Hippocampal formation (tissue), 2 donors: ENCODE results near the gene VSIG10L2.
A peak's percentile ranks its signal among the peaks of the same experiment; 100 is the strongest.
"Not testable (repeated sequence)": the region's sequence is repeated elsewhere in the genome, so short reads cannot be mapped to it uniquely, and the experiment has no call there.

Experiments
- DNase-seq, 2 donors: peaks; one replicate each; lab custom pipeline; 2025; lab: John Stamatoyannopoulos, UW

The VSIG10L2 gene

GRCh38 chr11:125945797-125946520 is at the start of gene VSIG10L2:
TSS of gene VSIG10L2 (plus strand) at chr11:125946044. CDS start at chr11:125946056, 12 bp downstream.
- DNase-seq: no peak

GRCh38 chr11:125901872-125902271 is 44.0 kb upstream of the VSIG10L2 start:
- no peak for DNase-seq

DNA sequence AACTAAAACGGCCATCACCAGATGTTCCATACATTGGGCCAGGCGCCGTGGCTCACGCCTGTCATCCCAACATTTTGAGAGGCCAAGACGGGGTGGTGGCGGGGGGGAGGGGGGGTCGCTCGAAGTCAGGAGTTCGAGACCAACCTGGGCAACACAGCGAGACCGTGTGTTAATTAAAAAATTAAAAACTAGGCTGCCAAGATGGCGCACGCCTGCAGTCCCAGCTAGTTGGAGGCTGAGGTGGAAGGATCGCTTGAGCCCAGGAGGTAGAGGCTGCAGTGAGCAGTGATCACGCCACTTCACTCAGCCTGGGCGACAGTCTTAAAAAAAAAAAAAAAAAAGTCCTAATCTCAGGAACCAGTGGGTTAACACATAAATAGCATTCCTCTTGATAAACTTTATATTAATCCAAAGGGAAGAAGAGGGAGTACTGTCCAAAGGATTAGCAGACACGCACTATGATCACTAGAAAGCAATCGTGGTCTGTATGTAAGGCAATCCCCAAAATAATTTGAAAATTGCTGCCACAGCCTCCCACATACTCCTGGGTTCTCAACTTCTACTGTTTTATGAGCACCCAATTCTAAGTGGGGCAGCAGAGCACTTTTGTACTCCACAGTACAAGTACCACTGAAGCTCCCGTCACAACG is 43.4 kb upstream of the VSIG10L2 start:
- no peak for DNase-seq

DNA sequence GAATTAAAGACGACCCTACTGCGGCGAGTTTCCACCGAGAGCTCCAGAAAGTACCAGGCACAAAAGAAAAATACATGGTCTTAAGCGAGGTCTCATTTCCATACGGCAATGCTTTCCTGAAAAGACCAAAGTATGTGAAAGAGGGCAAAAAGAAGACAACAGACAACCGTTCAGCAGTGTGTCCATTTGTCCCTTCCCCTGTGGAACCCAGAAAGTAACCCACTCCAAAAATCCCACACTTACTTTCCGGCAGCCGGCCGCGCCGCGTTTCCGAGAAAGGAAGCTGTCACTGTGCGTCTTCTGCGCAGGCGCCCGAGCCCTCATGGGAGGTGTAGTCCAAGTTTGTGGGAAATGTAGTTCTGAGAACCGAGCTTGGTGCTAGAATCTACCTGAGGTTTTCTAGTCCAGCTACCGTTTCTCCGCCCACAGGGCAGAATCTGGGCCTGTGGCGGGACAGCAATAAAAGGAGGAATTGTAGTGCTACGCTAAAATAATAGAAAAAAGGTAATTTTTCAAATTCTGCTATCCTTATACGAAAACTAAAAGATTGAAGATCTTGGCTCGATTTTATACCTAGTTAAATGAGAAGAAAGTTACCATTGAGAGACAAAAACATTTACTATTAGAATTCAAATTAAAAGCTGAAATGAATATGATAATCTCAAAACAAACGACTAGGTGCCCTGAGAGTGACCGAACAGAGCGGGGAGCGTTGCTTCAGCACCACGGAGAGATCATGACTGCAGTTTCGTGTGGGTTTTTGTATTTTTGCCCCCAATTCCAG is 42.7 kb upstream of the VSIG10L2 start, which contains the start of gene PUS3:
Gene PUS3 (minus strand): TSS at position 280 of the 784 bp plus-strand sequence. CDS start 6,922 bp downstream, outside the sequence.
- DNase-seq: peak; percentile 75 to 87

- peak; percentile 38 to 43 for DNase-seq
Measured at GRCh38 chr11:125903711-125904659, 41.9 kb upstream of the VSIG10L2 start, which contains the start of gene DDX25. TSS of gene DDX25 (plus strand) at chr11:125904508. CDS start at chr11:125904518, 10 bp downstream.

GRCh38 chr11:125904678-125905077 is 41.2 kb upstream of the VSIG10L2 start:
- no peak for DNase-seq

DNA sequence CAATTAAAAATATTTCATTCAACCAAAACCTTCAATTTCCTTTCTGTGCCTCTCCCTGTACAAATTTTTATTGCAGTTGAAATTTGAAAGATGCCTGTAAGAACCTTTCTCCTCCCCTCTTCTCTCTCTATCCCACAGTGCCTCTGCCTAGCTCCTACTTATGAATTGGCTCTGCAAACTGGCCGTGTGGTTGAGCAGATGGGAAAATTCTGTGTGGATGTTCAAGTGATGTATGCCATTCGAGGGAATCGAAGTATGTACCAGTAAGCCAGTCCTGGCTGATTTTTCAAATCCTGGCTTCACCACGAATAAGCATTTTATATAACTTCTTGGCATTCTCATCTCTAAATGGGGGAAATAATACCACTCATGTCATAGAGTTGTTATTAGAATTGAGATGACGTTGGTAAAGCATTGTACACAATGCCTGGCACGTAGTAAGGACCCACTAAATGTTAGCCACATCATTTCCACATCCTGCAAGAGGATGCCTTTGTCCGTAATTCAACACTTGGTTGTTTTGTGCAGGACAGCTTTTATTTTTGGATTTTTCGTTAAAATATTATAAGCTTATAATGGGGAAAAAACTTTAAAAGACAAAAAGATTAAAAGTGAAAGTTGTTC is 35.5 kb upstream of the VSIG10L2 start:
- peak in 1 of 2 donors; percentile 12 for DNase-seq

DNA sequence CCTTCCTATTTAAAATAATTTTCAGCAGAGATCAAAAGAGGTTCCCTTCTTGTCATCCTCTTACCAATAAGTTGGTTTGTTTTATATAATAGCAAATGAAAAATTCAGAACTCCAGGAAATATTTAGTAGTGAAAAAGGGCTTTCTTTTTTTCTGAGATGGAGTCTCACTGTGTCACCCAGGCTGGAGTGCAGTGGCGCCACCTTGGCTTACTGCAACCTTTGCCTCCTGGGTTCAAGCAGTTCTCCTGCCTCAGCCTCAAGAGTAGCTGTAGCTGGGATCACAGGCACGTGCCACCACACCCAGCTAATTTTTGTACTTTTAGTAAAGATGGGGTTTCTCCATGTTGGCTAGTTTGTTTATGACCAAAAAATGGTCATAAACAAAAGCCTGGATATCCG is 31.2 kb upstream of the VSIG10L2 start:
- DNase-seq: not testable (repeated sequence)

- DNase-seq: no peak
Measured at GRCh38 chr11:125916683-125917347, 29.0 kb upstream of the VSIG10L2 start.

- no peak for DNase-seq
Measured at GRCh38 chr11:125918140-125918840, 27.6 kb upstream of the VSIG10L2 start.

- DNase-seq: no peak
Measured at GRCh38 chr11:125921042-125921441, 24.8 kb upstream of the VSIG10L2 start.

- no peak for DNase-seq
Measured at GRCh38 chr11:125922156-125922555, 23.7 kb upstream of the VSIG10L2 start.

- DNase-seq: peak; percentile 17 to 53
Measured at GRCh38 chr11:125923012-125923579, 22.7 kb upstream of the VSIG10L2 start.

DNA sequence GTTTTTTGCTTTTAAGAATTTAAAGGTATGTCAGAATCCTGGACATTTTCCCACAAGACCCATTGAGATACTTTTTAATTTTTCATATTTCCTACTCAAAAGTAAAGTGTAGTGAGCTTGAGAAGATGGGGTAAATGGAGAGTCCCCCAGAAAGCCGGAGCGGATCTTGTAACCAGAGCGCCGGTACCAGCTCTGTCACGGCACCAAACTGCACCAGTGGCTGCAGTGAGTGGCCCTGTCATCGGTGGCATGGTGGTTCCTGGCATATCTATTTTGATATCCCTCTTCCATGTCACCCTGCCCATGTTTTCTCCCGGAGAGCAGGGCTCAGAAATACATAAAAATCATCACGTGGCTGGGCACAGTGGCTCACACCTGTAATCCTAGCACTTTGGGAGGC is 22.2 kb upstream of the VSIG10L2 start:
- no peak for DNase-seq

DNA sequence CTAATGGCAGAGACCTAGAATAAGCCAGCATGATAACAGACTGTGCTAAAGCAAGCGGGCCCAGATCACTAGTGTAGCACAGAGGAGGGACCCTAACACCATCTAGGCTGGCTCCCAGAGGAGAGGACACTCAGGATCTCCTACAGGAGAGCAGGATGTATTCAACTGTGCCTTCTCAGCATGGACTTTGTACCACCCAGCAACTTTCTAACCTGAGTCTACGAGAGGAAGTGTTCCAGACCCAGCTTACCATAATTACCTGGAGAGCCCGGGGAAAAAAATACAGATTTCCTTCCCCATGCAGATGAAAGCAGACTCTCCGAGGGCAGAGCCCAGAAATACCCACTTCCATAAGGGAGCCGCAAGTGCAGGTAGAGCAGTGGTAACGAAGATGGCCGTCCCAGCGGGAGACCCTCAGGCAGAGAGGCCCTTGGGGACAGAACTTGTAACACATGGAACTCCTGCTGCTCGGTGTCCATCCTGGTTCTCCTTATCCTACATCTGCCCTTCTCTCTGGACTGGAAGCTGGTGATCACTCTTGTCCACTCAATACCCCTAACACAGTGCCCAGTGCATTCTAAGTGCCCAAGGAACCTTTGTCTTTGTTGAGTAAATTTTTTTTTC is 21.3 kb upstream of the VSIG10L2 start:
- no peak for DNase-seq

DNA sequence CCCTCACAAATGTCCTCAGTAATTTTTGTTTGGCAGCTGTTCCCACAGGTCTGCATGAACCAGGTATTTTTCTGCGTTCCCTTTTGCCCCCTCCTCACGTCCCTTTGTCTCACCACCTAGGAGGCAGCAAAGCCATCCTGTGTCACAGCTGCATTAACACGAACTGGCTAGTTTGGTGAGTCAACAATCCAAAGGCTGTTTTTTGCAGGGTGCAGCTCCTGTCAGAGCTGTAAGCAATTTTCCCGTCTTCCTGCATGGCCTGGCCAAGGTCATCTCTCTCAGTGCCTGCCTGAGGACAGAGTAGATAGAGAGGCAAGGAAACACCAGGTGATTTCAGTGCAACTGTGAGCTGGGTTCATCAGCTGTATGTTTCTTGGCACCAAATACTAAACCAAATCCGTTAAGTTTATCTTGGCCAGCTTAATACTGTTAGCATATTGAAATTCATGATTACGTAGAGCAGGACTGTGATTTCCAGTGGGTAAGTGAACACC is 20.6 kb upstream of the VSIG10L2 start:
- no peak for DNase-seq

DNA sequence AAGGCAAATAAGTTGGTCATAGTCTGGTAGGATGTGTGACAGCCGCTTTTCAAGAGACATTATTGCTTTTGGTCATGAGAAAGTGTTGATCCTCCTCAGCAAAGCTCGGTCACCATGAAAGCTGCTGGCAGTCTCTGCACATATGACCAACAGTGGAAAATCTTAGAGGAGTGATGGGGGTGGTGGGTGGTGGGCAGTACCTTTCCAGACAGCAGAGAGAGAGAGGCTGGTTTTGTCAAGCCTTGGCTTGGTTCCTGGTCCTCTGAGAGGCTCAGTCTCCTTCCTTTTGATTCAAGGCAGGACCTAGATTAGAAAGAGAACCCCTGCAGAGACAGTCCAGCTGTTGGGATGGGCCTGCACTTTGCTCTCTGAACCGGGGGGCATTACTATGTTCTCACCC is 20.0 kb upstream of the VSIG10L2 start:
- DNase-seq: no peak

DNA sequence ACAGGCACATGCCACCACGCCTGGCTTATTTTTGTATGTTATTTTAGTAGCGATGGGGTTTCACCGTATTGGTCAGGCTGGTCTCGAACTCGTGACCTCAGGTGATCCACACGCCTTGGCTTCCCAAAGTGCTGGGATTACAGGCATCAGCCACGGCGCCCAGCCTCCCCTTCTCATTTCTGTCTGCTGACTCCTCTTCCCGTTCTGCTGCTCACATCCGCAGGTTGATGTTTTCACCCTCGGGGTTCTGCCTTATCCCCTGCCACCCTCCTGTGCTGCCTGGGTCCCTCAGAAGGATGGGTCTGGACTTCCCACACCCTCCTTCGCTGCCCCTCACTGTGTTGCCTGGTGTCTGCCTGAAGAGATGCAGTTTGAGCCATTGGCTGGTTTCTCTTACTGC is 19.2 kb upstream of the VSIG10L2 start:
- no peak for DNase-seq
